ENCODE data around the gene SLC1A4. TPM values are rescaled to one million over a fixed set of nuclear protein-coding genes. Genes with fewer than 3 reads are reported as not detected.

SLC1A4 gene
- total RNA-seq, 1 donor, result 24.1 TPM

- TF ChIP-seq, protein P1, sequence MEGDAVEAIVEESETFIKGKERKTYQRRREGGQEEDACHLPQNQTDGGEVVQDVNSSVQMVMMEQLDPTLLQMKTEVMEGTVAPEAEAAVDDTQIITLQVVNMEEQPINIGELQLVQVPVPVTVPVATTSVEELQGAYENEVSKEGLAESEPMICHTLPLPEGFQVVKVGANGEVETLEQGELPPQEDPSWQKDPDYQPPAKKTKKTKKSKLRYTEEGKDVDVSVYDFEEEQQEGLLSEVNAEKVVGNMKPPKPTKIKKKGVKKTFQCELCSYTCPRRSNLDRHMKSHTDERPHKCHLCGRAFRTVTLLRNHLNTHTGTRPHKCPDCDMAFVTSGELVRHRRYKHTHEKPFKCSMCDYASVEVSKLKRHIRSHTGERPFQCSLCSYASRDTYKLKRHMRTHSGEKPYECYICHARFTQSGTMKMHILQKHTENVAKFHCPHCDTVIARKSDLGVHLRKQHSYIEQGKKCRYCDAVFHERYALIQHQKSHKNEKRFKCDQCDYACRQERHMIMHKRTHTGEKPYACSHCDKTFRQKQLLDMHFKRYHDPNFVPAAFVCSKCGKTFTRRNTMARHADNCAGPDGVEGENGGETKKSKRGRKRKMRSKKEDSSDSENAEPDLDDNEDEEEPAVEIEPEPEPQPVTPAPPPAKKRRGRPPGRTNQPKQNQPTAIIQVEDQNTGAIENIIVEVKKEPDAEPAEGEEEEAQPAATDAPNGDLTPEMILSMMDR (IDR thresholded peaks at IDR 0.05; ENCODE audit: insufficient read depth, low read length), result no peak
- H3K4me3 ChIP-seq (ENCODE audit: low read depth, low read length), result no peak overlapping the region
- DNase-seq (ENCODE audit: low read depth), result no peak
These were observed 56.5 kb downstream of the SLC1A4 start for GRCh38 chr2:65045651-65046050.

- DNase-seq (ENCODE audit: low read depth), result no peak
- TF ChIP-seq, protein P1 (IDR thresholded peaks at IDR 0.05; ENCODE audit: insufficient read depth, low read length), result no peak
- no peak overlapping the region for H3K4me3 ChIP-seq (ENCODE audit: low read depth, low read length)
These were observed 57.6 kb downstream of the SLC1A4 start for GRCh38 chr2:65046633-65047407.

DNA sequence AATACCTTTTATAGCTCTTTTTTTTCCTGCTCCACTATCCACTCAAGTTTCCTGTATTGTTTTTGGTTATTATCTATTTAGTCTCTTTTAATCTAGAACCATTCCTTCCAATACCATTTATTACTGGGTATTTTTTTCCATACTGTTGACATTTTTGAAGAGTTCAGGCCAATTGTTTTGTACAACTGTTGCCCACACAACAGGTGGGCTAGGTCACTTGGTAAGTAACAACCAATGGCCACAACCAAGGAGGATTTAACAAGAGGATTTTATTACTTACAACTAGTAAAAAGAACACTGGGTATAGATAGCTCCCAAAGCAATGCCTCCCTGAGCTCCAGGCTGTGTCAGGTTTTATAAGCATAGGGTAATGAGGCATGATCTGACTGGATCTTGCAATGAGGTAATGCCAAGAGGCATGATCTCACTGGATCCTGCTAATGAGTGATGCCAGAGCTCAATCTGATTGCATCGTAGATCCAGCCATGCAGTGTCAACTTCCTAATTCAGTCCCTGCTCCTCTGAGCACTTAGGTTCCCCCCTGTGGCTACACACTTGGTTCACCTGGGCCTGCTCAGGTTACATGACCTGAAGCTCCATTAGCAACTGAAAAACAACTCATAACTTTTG, 59.9 kb downstream of the SLC1A4 start:
- no peak for DNase-seq (ENCODE audit: low read depth)
- no peak overlapping the region for H3K4me3 ChIP-seq (ENCODE audit: low read depth, low read length)
- TF ChIP-seq, protein P1 (IDR thresholded peaks at IDR 0.05; ENCODE audit: insufficient read depth, low read length), result no peak

GRCh38 chr2:65050931-65051330, 61.7 kb downstream of the SLC1A4 start:
- no peak for DNase-seq (ENCODE audit: low read depth)
- TF ChIP-seq, protein P1 (IDR thresholded peaks at IDR 0.05; ENCODE audit: insufficient read depth, low read length), result no peak
- H3K4me3 ChIP-seq (ENCODE audit: low read depth, low read length), result no peak overlapping the region

- H3K4me3 ChIP-seq (ENCODE audit: low read depth, low read length), result no peak overlapping the region
- DNase-seq (ENCODE audit: low read depth), result no peak
- TF ChIP-seq, protein P1 (IDR thresholded peaks at IDR 0.05; ENCODE audit: insufficient read depth, low read length), result no peak
These were observed 64.0 kb downstream of the SLC1A4 start for GRCh38 chr2:65053199-65053598.

- TF ChIP-seq, protein P1 (IDR thresholded peaks at IDR 0.05; ENCODE audit: insufficient read depth, low read length), result no peak
- DNase-seq (ENCODE audit: low read depth), result no peak
- H3K4me3 ChIP-seq (ENCODE audit: low read depth, low read length), result no peak overlapping the region
These were observed 65.7 kb downstream of the SLC1A4 start for GRCh38 chr2:65054749-65055421.

All from fibroblast of the aortic adventitia (primary cell).